Mesenteric fat pad (tissue), 1 donor: Measurements from ENCODE around the gene MATK. TPM values are rescaled to one million over a fixed set of nuclear protein-coding genes. Genes with fewer than 3 reads are reported as not detected.
"Not testable (repeated sequence)": the region's sequence is repeated elsewhere in the genome, so short reads cannot be mapped to it uniquely, and the experiment has no call there.

ENCODE experiments used
- DNase-seq: peaks from one replicate; pipeline ENCODE4 v3.0.0-alpha.2; 2020; ENCODE audit warnings: low spot score
- total RNA-seq: library from RNA; stranded (reverse); fragmentation: NEBNext Ultra II Directional; extraction: Animal tissue kit (Norgen Biotek cat#: 25700); gene quantifications from one replicate; pipeline ENCODE4 v1.2.1, GENCODE V29; 2021
- donor health status: DM: yes; HTN: yes; CAD: no.

MATK gene
- total RNA-seq, 1 donor from 2014 or later, result 3.3 TPM

- not testable (repeated sequence) for DNase-seq
Measured at GRCh38 chr19:3757705-3758104, 28.5 kb downstream of the MATK start.

DNA sequence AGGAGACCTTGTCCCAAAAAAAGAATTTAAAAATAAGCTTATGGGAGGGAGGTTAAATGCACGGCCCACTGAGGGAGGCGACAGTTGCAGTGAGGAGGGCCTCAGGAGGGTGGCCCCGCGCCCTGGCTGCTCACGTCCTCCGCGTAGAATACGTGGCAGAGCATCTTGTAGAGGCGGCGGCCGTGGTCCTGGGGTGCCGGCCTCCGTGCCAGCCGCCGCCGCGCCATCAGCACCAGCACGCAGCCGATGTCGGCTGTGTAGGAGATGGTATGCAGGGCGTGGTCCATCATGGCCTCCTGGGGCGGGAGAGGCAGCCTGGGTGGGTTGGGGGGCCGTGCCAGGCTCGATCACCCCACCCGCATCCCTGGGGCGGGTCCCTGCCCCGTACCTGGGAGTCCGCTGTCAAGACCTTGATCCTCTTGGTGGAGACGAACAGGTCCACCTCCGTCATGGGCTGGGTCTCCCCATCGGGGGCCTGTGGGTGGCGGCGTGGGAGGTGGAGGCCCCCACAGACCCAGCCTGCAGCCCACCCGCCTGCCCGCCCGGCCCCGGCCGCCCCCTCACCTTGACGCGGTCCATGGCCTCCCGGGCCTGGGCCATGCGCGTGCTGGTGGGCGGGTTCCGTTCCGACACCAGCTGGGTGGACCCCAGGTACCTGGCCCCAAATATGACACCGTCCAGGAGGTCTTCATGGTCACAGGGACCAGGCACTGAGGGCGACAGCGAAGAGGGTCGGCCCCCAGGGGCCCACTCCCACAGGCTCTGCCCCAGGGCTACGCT, 32.4 kb downstream of the MATK start:
- no peak for DNase-seq

GRCh38 chr19:3752492-3752891, 33.7 kb downstream of the MATK start:
- DNase-seq, result no peak

GRCh38 chr19:3751236-3751635, 34.9 kb downstream of the MATK start:
- DNase-seq, result no peak

DNA sequence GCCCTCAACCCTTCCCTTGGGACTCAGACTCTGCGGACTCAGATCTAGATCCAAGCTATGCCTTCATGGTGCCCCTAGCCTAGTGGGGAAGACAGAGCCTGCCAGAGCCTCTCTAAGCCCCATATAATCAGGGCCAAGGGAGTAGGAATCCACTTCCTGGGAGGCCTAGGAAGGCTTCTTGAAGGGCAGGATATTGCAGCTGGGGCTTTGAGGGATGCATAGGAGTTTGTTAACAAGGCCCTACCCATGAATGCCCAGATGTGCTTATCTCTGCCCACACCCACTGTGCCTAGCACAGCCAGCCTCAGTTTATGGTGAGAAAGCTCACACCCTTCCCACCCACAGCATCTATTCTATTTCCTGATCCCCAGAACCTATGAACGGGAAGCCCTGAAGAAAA, 36.0 kb downstream of the MATK start:
- no peak for DNase-seq

GRCh38 chr19:3748965-3749364, 37.2 kb downstream of the MATK start:
- DNase-seq, result no peak

DNA sequence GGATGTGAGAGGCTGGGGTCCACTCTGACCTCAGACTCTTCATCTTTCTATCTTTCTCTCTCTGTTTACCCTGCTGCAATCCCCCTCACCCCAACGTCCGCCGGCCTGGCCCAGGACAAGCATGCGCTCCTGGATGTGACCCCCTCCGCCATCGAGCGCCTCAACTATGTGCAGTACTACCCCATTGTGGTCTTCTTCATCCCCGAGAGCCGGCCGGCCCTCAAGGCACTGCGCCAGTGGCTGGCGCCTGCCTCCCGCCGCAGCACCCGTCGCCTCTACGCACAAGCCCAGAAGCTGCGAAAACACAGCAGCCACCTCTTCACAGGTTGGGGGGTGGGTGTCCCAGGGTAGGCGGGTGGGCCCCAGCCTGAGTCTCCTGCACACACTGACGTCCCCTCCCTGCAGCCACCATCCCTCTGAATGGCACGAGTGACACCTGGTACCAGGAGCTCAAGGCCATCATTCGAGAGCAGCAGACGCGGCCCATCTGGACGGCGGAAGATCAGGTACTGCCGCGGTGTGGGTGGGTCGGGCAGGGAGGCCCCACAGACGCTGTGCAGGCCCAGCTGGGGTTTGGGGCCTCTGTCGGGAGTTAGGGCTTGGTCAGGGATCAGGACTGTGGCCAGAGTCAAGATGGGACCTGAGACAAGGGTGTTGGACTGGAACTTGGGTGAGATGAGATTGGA, 39.7 kb downstream of the MATK start:
- DNase-seq, result no peak

DNA sequence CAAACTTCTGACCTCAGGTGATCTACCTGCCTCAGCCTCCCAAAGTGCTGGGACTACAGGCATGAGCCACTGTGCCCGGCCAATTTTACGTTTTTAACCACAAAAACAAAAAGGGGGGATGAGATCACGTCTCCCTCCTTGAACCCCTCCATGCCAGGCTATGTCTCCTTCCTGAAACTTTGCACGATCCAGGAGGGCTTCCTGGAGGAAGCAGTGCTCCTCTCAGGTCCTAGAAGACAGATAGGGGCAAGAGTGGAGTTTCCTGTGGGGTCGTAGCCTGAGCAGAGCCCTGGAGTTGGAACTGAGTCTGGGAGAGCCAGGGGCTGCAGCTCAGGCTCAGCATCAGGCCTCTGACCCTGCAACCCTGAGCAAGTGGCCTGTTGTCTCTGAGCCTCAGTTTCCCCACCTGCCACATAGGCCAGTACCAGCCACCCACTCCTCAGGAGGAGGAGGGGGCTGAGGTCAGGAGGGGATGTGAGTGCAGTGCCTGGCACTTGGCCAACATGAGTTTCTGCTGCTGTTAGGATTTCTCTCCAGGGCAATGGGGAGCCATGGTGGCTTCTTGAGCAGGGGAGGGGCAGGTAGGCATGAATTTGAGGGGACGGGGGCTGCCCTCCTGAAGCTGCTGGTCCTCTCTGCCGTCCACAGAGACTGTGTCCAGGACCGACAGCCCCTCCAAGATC, 40.7 kb downstream of the MATK start:
- DNase-seq, result no peak

- no peak for DNase-seq
Measured at GRCh38 chr19:3743486-3743885, 42.7 kb downstream of the MATK start.

DNA sequence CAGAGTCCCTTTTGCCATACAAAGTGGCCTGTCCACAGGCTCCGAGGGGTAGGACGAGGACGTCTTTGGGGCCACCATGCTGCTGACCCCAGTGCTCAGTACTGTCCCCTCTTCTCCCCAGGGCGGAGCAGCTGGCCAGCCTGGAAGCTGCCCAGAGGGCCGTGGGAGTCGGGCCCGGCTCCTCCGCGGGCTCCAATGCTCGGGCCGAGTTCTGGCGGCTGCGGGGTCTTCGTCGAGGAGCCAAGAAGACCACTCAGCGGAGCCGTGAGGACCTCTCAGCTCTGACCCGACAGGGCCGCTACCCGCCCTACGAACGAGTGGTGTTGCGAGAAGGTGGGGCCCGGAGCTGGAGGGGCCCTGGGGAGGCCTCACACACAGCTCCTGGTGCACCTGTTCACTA, 45.8 kb downstream of the MATK start:
- DNase-seq, result no peak

GRCh38 chr19:3738477-3739220, 47.5 kb downstream of the MATK start:
- no peak for DNase-seq

GRCh38 chr19:3737487-3738205, 48.5 kb downstream of the MATK start:
- DNase-seq, result no peak

GRCh38 chr19:3736106-3736724, 50.0 kb downstream of the MATK start:
- no peak for DNase-seq

DNA sequence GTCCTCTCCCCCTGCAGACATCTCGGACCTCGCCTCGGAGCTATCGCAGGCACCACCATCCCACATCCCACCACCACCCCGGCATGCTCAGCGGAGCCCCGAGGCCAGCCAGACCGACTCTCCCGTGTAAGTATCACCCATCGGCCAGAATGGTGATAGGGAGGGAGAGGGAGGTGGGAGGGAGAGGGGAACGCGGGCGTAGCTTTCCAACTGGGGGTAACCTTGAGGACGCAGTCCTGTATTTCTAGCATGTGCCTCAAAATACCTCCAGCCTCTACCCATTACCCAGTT, 51.9 kb downstream of the MATK start:
- DNase-seq, result no peak

DNA sequence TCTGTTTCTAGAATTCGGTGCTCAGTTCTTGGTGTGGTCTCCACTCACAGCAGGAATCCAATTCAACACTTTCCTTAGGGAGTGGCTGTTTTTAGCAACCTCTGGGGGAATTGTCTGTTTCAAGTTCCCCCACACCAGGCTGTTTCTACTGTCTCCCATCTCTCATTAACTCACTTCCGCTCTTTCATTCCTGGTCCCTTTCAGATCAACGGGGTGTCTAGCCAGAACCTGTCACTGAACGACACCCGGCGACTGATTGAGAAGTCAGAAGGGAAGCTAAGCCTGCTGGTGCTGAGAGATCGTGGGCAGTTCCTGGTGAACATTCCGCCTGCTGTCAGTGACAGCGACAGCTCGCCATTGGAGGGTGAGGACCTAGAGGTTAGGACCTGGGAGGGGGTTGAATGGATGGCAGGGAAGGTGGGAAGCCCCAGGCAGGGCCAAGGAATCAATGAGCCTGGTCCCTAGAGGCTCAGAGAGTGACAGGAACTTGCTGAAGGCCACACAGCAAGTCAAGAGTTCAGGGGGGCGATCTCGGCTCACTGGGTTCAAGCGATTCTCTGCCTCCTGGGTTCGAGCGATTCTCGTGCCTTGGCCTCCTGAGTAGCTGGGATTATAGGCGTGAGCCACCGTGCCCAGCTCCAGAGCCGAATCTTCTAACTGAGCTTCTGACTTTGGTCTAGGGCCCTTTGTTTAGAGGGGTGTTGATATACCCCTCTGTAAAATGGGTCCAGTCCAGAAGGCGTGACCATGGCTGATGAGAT, 52.5 kb downstream of the MATK start:
- no peak for DNase-seq

DNA sequence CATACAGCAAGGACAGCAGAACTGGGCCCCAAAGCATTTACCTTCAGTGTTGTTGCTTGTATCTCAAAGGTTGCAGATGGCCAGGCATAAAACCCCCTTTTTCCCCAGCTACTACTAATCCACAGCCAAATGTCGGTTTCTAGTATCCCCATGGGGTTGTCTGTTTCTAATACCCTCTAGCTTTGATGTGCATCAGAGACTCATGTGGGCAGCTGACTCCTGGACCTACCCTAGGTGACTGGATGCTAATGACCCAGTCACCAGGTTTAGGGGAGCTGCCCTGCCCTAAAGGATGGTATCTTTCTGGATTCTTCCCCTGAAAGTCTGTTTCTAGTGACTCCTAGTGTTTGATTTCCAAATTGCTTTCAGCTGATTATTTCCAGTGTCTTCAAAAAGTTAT, 54.1 kb downstream of the MATK start:
- no peak for DNase-seq

GRCh38 chr19:3730457-3730958, 55.7 kb downstream of the MATK start:
- no peak for DNase-seq
